GM12878 (cell line): Measurements from ENCODE around the gene STAMBPL1. TPM values are rescaled to one million over a fixed set of nuclear protein-coding genes. Genes with fewer than 3 reads are reported as not detected.

ENCODE experiments used
- ATAC-seq: fragments of 200-7000 bp; cut with Tn5 transposase; 3 replicates; pipeline ENCODE4 v1.9.1; 2020; ENCODE audit warnings: mild to moderate bottlenecking, moderate library complexity
- BruUV-seq: library from RNA; stranded (reverse); fragments of 400-500 nt; replicated peaks from 2 replicates; lab custom pipeline; 2021; lab: Mats Ljungman, UMichigan
- CTCF ChIA-PET: fragments of 300-600 bp; sonication (Branson Sonifier 250); formaldehyde crosslinking; extraction: SDS; loops from one replicate; lab custom pipeline; 2021; ENCODE audit warnings: inconsistent platforms; lab: Yijun Ruan, JAX
- POLR2A ChIA-PET: fragments of 350-600 bp; formaldehyde crosslinking; extraction: SDS; loops from one replicate; lab custom pipeline; 2021; ENCODE audit warnings: inconsistent platforms; lab: Charles Lee
- RAD21 ChIA-PET: fragments of 300-600 bp; sonication (Branson Sonifier 250); formaldehyde crosslinking; loops from one replicate; lab custom pipeline; 2023; ENCODE audit warnings: antibody characterized with exemption; ENCODE audit not compliant: unreplicated experiment; lab: Charles Lee
- SMC1A ChIA-PET: fragments of 300-600 bp; sonication (Branson Sonifier 250); formaldehyde crosslinking; loops from one replicate; lab custom pipeline; 2023; ENCODE audit not compliant: unreplicated experiment, uncharacterized antibody; lab: Charles Lee
- DNase-seq: peaks from one replicate; pipeline ENCODE4 v3.0.0-alpha.2; 2011; ENCODE audit warnings: low read depth, low spot score
- FAIRE-seq: peaks from 3 replicates; lab custom pipeline; 2011; peaks lifted over from hg19 to GRCh38; lab: Jason Lieb, UNC
- H2AFZ ChIP-seq: 2 replicates; pipeline ENCODE4 v1.6.0; 2011; ENCODE audit warnings: low read depth, low read length, control low read depth; ENCODE audit not compliant: control insufficient read depth
- H3K27ac ChIP-seq: 2 replicates; pipeline ENCODE4 v1.5.1; 2011; ENCODE audit warnings: control low read depth; ENCODE audit not compliant: control insufficient read depth, insufficient read depth
- H3K27me3 ChIP-seq, 2 experiments: replicated peaks in 1 of 2; 2 replicates each; pipeline versions ENCODE4 v1.6.0 to v1.6.1; 2011; ENCODE audit warnings: low read length in 1 of 2; ENCODE audit not compliant: control insufficient read depth in 2 of 2, insufficient read depth in 2 of 2
- H3K36me3 ChIP-seq, 2 experiments: 2 replicates each; pipeline ENCODE4 v1.5.1; 2011; ENCODE audit warnings: low read length in 1 of 2; ENCODE audit not compliant: control insufficient read depth in 2 of 2, insufficient read depth in 2 of 2
- H3K4me1 ChIP-seq: 2 replicates; pipeline ENCODE4 v1.6.1; 2011; ENCODE audit warnings: mild to moderate bottlenecking, low read length, moderate library complexity, mixed read lengths; ENCODE audit not compliant: control insufficient read depth, insufficient read depth
- H3K4me2 ChIP-seq: 2 replicates; pipeline ENCODE4 v1.6.0; 2011; ENCODE audit warnings: control low read depth; ENCODE audit not compliant: control insufficient read depth, insufficient read depth
- H3K4me3 ChIP-seq: fragments of 200-600 bp; sonication (generic); 2 replicates; pipeline ENCODE4 v1.5.1; 2016
- H3K79me2 ChIP-seq: 2 replicates; pipeline ENCODE4 v1.6.0; 2011; ENCODE audit warnings: low read length; ENCODE audit not compliant: control insufficient read depth, insufficient read depth
- H3K9ac ChIP-seq: 2 replicates; pipeline ENCODE4 v1.8.0; 2011; ENCODE audit warnings: low read length, control low read depth, mixed read lengths; ENCODE audit not compliant: control insufficient read depth, insufficient read depth
- H3K9me3 ChIP-seq: replicated peaks from 3 replicates; pipeline ENCODE4 v1.5.1; 2011; ENCODE audit warnings: mild to moderate bottlenecking, low read length; ENCODE audit not compliant: control insufficient read depth, insufficient read depth
- H4K20me1 ChIP-seq: 2 replicates; pipeline ENCODE4 v1.6.0; 2011; ENCODE audit not compliant: control insufficient read depth, insufficient read depth
- ATF7 ChIP-seq: fragments of 450-650 bp; IDR thresholded peaks from 2 replicates; pipeline ENCODE4 v1.6.1; 2016; ENCODE audit warnings: low read depth, mild to moderate bottlenecking
- BHLHE40 ChIP-seq, 2 experiments: fragments of 450-650 bp in 1 of 2; IDR thresholded peaks; 2 replicates each; pipeline ENCODE4 v1.6.1; 2011 to 2017; ENCODE audit warnings: low read depth in 2 of 2, borderline replicate concordance in 1 of 2, improper control_type of control experiment in 1 of 2, low read length in 1 of 2, mild to moderate bottlenecking in 1 of 2
- MYB ChIP-seq: fragments of 150-350 bp; IDR thresholded peaks from 2 replicates; pipeline ENCODE4 v1.6.1; 2014; ENCODE audit warnings: mild to moderate bottlenecking, low read depth, low read length, borderline replicate concordance
- RAD21 ChIP-seq: IDR thresholded peaks from 2 replicates; pipeline ENCODE4 v1.6.1; 2011; ENCODE audit warnings: mild to moderate bottlenecking, low read depth, low read length, moderate library complexity; ENCODE audit not compliant: insufficient read depth
- SMC3 ChIP-seq: IDR thresholded peaks from 2 replicates; pipeline ENCODE4 v1.6.1; 2011; ENCODE audit warnings: low read length, improper control_type of control experiment, borderline replicate concordance
- SP1 ChIP-seq: IDR thresholded peaks from one replicate; pipeline ENCODE4 v1.6.1; 2011; ENCODE audit warnings: low read depth, low read length
- TAF1 ChIP-seq: IDR thresholded peaks from 2 replicates; pipeline ENCODE4 v1.6.1; 2011; ENCODE audit warnings: mild to moderate bottlenecking, low read depth, low read length, borderline replicate concordance
- ZNF384 ChIP-seq: IDR thresholded peaks from 2 replicates; pipeline ENCODE4 v1.6.1; 2012; ENCODE audit warnings: low read depth, mild to moderate bottlenecking, low read length, improper control_type of control experiment, borderline replicate concordance
- WGBS: methylation state at CpG from one replicate; pipeline ENCODE4 v1.1.6; 2016; ENCODE audit warnings: low lambda C conversion rate; ENCODE audit not compliant: insufficient replicate concordance, insufficient coverage; ENCODE audit errors: missing lambda C conversion rate; 5-methylcytosine and 5-hydroxymethylcytosine counted together
- in situ Hi-C: fragments of 300-500 bp; cut with MboI; formaldehyde crosslinking; loops from 9 replicates; pipeline ENCODE4 v1.14.3; 2018; ENCODE audit warnings: mixed read lengths
- intact Hi-C: fragments of 100-400 bp; cut with micrococcal nuclease; formaldehyde crosslinking; loops from one replicate; pipeline ENCODE4 v1.14.2; 2022; ENCODE audit not compliant: unreplicated experiment
- polyA plus RNA-seq, 11 experiments: library from polyadenylated mRNA; depleted of rRNA in 4 of 11; unstranded in 6 of 11; stranded (reverse) in 5 of 11; fragments of >200 nt; fragmentation: Nextera tagmentation in 4 of 11; fragmentation: Illumina TruSeq in 1 of 11; extraction: Ambion mirVana in 4 of 11; extraction: Trizol in 1 of 11; gene quantifications; 1 replicate in 1 of 11; 2 replicates in 10 of 11; pipeline versions ENCODE4 v1.2.1 to v1.2.3, GENCODE V29; 2011 to 2016; ENCODE audit warnings: inconsistent platforms in 2 of 11, missing spikeins in 2 of 11, low read depth in 1 of 11
- total RNA-seq, 4 experiments: library from RNA; depleted of rRNA in 3 of 4; stranded (reverse); fragments of >200 nt in 3 of 4; fragmentation: Illumina TruSeq in 1 of 4; extraction: Trizol in 1 of 4; gene quantifications; 2 replicates each; pipeline versions ENCODE4 v1.2.1 to v1.2.3, GENCODE V29; 2013 to 2021
- TF ChIP-seq, protein P1 (sequence below): IDR thresholded peaks from 2 replicates; pipeline ENCODE4 v1.6.1; 2012; ENCODE audit warnings: low read depth, low read length, improper control_type of control experiment
- TF ChIP-seq, protein P2 (sequence below): IDR thresholded peaks from 2 replicates; pipeline ENCODE4 v1.6.1; 2011; ENCODE audit warnings: borderline replicate concordance, low read depth, mild to moderate bottlenecking, moderate library complexity, mixed read lengths, low read length; ENCODE audit not compliant: insufficient read depth; ENCODE audit errors: extremely low read length
- TF ChIP-seq, protein P3 (sequence below): IDR thresholded peaks from 2 replicates; pipeline ENCODE4 v1.6.1; 2012; ENCODE audit warnings: low read depth, low read length, improper control_type of control experiment
- TF ChIP-seq, protein P4 (sequence below): fragments of 450-650 bp; IDR thresholded peaks from 2 replicates; pipeline ENCODE4 v1.6.1; 2016; ENCODE audit warnings: mild to moderate bottlenecking, moderate library complexity, borderline replicate concordance

STAMBPL1 gene
- total and polyA plus RNA-seq, 10 of the 15 experiments (the other 5 are each of a cell fraction or from before 2014, with no cell fraction given), result 7.5 to 44.1 (median 25.4) TPM

DNA sequence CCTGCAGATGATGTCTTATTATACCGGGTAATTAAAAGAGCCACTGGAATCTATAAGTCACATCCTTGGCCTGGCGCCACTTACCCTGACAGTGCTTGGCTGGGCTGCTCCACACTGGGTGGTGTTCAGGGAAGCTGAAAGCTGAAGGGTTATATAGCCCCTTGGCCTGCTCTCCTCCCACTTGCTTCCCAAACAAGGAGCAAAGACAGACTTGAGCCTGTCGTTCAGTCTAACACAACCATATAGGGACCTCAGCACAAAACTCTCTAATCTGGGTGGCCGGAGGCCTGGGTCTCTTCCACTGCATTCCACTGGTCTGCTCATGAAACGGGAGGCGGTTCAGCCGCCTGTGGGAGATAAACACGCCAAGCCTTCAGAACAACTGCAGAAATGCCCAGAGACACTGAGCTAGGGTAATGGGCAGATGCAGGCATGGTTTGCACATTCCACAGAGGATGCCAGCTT is 72.6 kb downstream of the STAMBPL1 start, which contains the start of gene ACTA2:
ACTA2 (minus strand) TSS at position 127 of the 465 bp plus-strand sequence. CDS start 3,843 bp downstream, outside the sequence.
- no peak for FAIRE-seq
- intact Hi-C loops, result no loop called here
- CTCF ChIA-PET, result interaction anchor here (0.7 kb wide), 1 partner anchor 10 kb away, joined by 3 read pairs; no protein-coding TSS in a partner anchor

More for the DNA sequence above, 72.6 kb downstream of the STAMBPL1 start, which contains the start of gene ACTA2:
- Histone ChIP-seq H3K4me3 (no peak within 1 kb of the TSS), H3K4me2 (no peak within 1 kb of the TSS), H3K79me2 (no peaks in the 10 kb centered on the region)
- no peak for ATAC-seq
- BruUV-seq, result no TSS peak
- TF ChIP-seq, protein P1, sequence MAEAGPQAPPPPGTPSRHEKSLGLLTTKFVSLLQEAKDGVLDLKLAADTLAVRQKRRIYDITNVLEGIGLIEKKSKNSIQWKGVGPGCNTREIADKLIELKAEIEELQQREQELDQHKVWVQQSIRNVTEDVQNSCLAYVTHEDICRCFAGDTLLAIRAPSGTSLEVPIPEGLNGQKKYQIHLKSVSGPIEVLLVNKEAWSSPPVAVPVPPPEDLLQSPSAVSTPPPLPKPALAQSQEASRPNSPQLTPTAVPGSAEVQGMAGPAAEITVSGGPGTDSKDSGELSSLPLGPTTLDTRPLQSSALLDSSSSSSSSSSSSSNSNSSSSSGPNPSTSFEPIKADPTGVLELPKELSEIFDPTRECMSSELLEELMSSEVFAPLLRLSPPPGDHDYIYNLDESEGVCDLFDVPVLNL, result no peak
- TF ChIP-seq MYB (no peak), ZNF384 (no peak), BHLHE40 (IDR thresholded peaks at IDR 0.05; ENCODE audit: borderline replicate concordance in 1 of 2, low read depth in 2 of 2, low read length in 1 of 2) (no peak), TAF1 (no peak), ATF7 (no peak), RAD21 (no peak), SP1 (no peak), SMC3 (no peak)
- TF ChIP-seq, protein P2, sequence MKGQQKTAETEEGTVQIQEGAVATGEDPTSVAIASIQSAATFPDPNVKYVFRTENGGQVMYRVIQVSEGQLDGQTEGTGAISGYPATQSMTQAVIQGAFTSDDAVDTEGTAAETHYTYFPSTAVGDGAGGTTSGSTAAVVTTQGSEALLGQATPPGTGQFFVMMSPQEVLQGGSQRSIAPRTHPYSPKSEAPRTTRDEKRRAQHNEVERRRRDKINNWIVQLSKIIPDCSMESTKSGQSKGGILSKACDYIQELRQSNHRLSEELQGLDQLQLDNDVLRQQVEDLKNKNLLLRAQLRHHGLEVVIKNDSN, result no peak
- TF ChIP-seq, protein P3, sequence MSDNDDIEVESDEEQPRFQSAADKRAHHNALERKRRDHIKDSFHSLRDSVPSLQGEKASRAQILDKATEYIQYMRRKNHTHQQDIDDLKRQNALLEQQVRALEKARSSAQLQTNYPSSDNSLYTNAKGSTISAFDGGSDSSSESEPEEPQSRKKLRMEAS, result no peak
- TF ChIP-seq, protein P4, sequence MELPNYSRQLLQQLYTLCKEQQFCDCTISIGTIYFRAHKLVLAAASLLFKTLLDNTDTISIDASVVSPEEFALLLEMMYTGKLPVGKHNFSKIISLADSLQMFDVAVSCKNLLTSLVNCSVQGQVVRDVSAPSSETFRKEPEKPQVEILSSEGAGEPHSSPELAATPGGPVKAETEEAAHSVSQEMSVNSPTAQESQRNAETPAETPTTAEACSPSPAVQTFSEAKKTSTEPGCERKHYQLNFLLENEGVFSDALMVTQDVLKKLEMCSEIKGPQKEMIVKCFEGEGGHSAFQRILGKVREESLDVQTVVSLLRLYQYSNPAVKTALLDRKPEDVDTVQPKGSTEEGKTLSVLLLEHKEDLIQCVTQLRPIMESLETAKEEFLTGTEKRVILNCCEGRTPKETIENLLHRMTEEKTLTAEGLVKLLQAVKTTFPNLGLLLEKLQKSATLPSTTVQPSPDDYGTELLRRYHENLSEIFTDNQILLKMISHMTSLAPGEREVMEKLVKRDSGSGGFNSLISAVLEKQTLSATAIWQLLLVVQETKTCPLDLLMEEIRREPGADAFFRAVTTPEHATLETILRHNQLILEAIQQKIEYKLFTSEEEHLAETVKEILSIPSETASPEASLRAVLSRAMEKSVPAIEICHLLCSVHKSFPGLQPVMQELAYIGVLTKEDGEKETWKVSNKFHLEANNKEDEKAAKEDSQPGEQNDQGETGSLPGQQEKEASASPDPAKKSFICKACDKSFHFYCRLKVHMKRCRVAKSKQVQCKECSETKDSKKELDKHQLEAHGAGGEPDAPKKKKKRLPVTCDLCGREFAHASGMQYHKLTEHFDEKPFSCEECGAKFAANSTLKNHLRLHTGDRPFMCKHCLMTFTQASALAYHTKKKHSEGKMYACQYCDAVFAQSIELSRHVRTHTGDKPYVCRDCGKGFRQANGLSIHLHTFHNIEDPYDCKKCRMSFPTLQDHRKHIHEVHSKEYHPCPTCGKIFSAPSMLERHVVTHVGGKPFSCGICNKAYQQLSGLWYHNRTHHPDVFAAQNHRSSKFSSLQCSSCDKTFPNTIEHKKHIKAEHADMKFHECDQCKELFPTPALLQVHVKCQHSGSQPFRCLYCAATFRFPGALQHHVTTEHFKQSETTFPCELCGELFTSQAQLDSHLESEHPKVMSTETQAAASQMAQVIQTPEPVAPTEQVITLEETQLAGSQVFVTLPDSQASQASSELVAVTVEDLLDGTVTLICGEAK, result no peak
- TF ChIP-seq, all 136 proteins: peak for 0
- Histone ChIP-seq H4K20me1 (no peaks in the 10 kb centered on the region), H3K36me3 (no peaks in the 10 kb centered on the region), H3K27ac (no peak within 1 kb of the TSS), H3K9ac (no peak within 1 kb of the TSS), H3K4me1 (no peaks in the 10 kb centered on the region), H3K27me3 (no peaks in the 10 kb centered on the region), H3K9me3 (no peaks in the 10 kb centered on the region), H2AFZ (no peak within 1 kb of the TSS)
- SMC1A ChIA-PET, result interaction anchor here (0.7 kb wide), 1 partner anchor 9 kb away, joined by 3 read pairs; no protein-coding TSS in a partner anchor
- RAD21 ChIA-PET, result no interaction called here
- POLR2A ChIA-PET, result no interaction called here
- 98% methylated on average over 8 of the region's 8 CpGs for WGBS
- in situ Hi-C loops, result no loop called here
- no peak for DNase-seq
